ENCODE results near the gene RELL1.

Gene RELL1

GRCh38 chr4:37686373-37687193, at the start of gene RELL1:
RELL1 (minus strand) TSS chr4:37686376; CDS start chr4:37686287, 89 bp downstream.
- peak; percentile 98 to 100 (median 100) for DNase-seq (ENCODE audit: low read depth in 2 of 3, low spot score in 1 of 3)

- DNase-seq (ENCODE audit: low read depth in 2 of 3, low spot score in 1 of 3), result no peak
These were observed 49.4 kb upstream of the RELL1 start for GRCh38 chr4:37735578-37735977.

- no peak for DNase-seq (ENCODE audit: low read depth in 2 of 3, low spot score in 1 of 3)
These were observed 48.8 kb upstream of the RELL1 start for GRCh38 chr4:37734989-37735388.

- DNase-seq (ENCODE audit: low read depth in 2 of 3, low spot score in 1 of 3), result no peak
These were observed 47.2 kb upstream of the RELL1 start for GRCh38 chr4:37733240-37733867.

GRCh38 chr4:37732526-37733186, 46.5 kb upstream of the RELL1 start:
- no peak for DNase-seq (ENCODE audit: low read depth in 2 of 3, low spot score in 1 of 3)

- DNase-seq (ENCODE audit: low read depth in 2 of 3, low spot score in 1 of 3), result no peak
These were observed 43.5 kb upstream of the RELL1 start for GRCh38 chr4:37729649-37730004.

- DNase-seq (ENCODE audit: low read depth in 2 of 3, low spot score in 1 of 3), result no peak
These were observed 41.9 kb upstream of the RELL1 start for GRCh38 chr4:37728064-37728463.

GRCh38 chr4:37727635-37728034, 41.5 kb upstream of the RELL1 start:
- DNase-seq (ENCODE audit: low read depth in 2 of 3, low spot score in 1 of 3), result no peak

- DNase-seq (ENCODE audit: low read depth in 2 of 3, low spot score in 1 of 3), result no peak
These were observed 40.5 kb upstream of the RELL1 start for GRCh38 chr4:37726666-37727065.

GRCh38 chr4:37725718-37726117, 39.5 kb upstream of the RELL1 start:
- no peak for DNase-seq (ENCODE audit: low read depth in 2 of 3, low spot score in 1 of 3)

GRCh38 chr4:37723067-37723466, 36.9 kb upstream of the RELL1 start:
- no peak for DNase-seq (ENCODE audit: low read depth in 2 of 3, low spot score in 1 of 3)

- DNase-seq (ENCODE audit: low read depth in 2 of 3, low spot score in 1 of 3), result no peak
These were observed 35.9 kb upstream of the RELL1 start for GRCh38 chr4:37721995-37722638.

- no peak for DNase-seq (ENCODE audit: low read depth in 2 of 3, low spot score in 1 of 3)
These were observed 32.8 kb upstream of the RELL1 start for GRCh38 chr4:37719021-37719420.

- DNase-seq (ENCODE audit: low read depth in 2 of 3, low spot score in 1 of 3), result no peak
These were observed 31.4 kb upstream of the RELL1 start for GRCh38 chr4:37717576-37717975.

GRCh38 chr4:37715889-37716402, 29.8 kb upstream of the RELL1 start:
- DNase-seq (ENCODE audit: low read depth in 2 of 3, low spot score in 1 of 3), result peak; percentile 9 to 28 (median 9)

- no peak for DNase-seq (ENCODE audit: low read depth in 2 of 3, low spot score in 1 of 3)
These were observed 24.3 kb upstream of the RELL1 start for GRCh38 chr4:37710491-37710890.

- no peak for DNase-seq (ENCODE audit: low read depth in 2 of 3, low spot score in 1 of 3)
These were observed 19.9 kb upstream of the RELL1 start for GRCh38 chr4:37706032-37706431.

- DNase-seq (ENCODE audit: low read depth in 2 of 3, low spot score in 1 of 3), result no peak
These were observed 19.4 kb upstream of the RELL1 start for GRCh38 chr4:37705571-37705970.

- no peak for DNase-seq (ENCODE audit: low read depth in 2 of 3, low spot score in 1 of 3)
These were observed 13.8 kb upstream of the RELL1 start for GRCh38 chr4:37699868-37700481.

- DNase-seq (ENCODE audit: low read depth in 2 of 3, low spot score in 1 of 3), result no peak
These were observed 11.4 kb upstream of the RELL1 start for GRCh38 chr4:37697566-37697965.

Measured in stimulated activated CD4-positive, alpha-beta T cell treated with anti-CD3 and anti-CD28 coated beads, Interleukin-12 subunit alpha, Interleukin-12 subunit beta, amount 100 ng/mL, for 48 hours (primary cell).